Ovary (tissue), 9 donors: Measurements from ENCODE around the gene DCTN3. TPM values are rescaled to one million over a fixed set of nuclear protein-coding genes. Genes with fewer than 3 reads are reported as not detected.

Experiments used
- DNase-seq, 5 donors: peaks; one replicate each; pipeline ENCODE4 v3.0.0-alpha.2; 2019 to 2020
- H3K27ac ChIP-seq, 2 donors: fragments of 200-600 bp; one replicate each; pipeline versions ENCODE4 v1.5.1 to v1.8.0; 2019 to 2022
- H3K27me3 ChIP-seq: fragments of 200-600 bp; one replicate; pipeline ENCODE4 v1.8.0; 2022
- H3K36me3 ChIP-seq: fragments of 200-600 bp; sonication (generic); one replicate; pipeline ENCODE4 v1.5.1; 2019
- H3K4me1 ChIP-seq: one replicate; pipeline ENCODE4 v1.8.1; 2013; ENCODE audit warnings: mild to moderate bottlenecking, moderate library complexity; ENCODE audit not compliant: insufficient read depth
- H3K4me3 ChIP-seq: fragments of 200-600 bp; sonication (generic); one replicate; pipeline ENCODE4 v1.5.1; 2017
- H3K9me3 ChIP-seq, 2 donors: fragments of 200-600 bp in 1 of 2; sonication (generic) in 1 of 2; one replicate each; pipeline versions ENCODE4 v1.5.1 to v1.8.1; 2013 to 2019; ENCODE audit warnings: mild to moderate bottlenecking in 1 of 2, moderate library complexity in 1 of 2
- CTCF ChIP-seq, 3 donors: fragments of 450-650 bp in 2 of 3; fragments of 200-600 bp in 1 of 3; IDR thresholded peaks; one replicate each; pipeline versions ENCODE4 v1.5.1 to v1.8.0; 2016 to 2022; ENCODE audit warnings: antibody characterized with exemption in 3 of 3, mild to moderate bottlenecking in 1 of 3
- EP300 ChIP-seq: sonication (generic); formaldehyde crosslinking; IDR thresholded peaks from one replicate; pipeline ENCODE4 v1.6.1; 2017; ENCODE audit warnings: antibody characterized with exemption
- POLR2A ChIP-seq: fragments of 450-650 bp; IDR thresholded peaks from one replicate; pipeline ENCODE4 v1.6.1; 2017; ENCODE audit warnings: antibody characterized with exemption, mild to moderate bottlenecking, moderate library complexity
- WGBS, 3 donors: extraction: QIAGEN DNeasy Blood & Tissue Kit in 1 of 3; methylation state at CpG; one replicate each; pipeline versions ENCODE4 v1.1.5 to v1.1.7; 2013 to 2017; 5-methylcytosine and 5-hydroxymethylcytosine counted together
- intact Hi-C, 4 donors: fragments of 100-400 bp; cut with DNase I; formaldehyde crosslinking; loops; one replicate each; pipeline versions ENCODE4 v1.11.0 to v1.15.1; 2022 to 2023
- polyA plus RNA-seq, 2 donors: library from polyadenylated mRNA; stranded (reverse); fragments of 200-250 nt in 1 of 2; fragments of 350-450 nt in 1 of 2; fragmentation: Illumina TruSeq in 1 of 2; extraction: RNeasy Lipid Tissue Mini Kit (QIAGEN cat#74804) in 1 of 2; gene quantifications; one replicate each; pipeline ENCODE4 v1.2.3, GENCODE V29; 2013 to 2014
- total RNA-seq, 7 donors: library from RNA; depleted of rRNA in 2 of 7; stranded (reverse); fragments of >200 nt in 2 of 7; fragmentation: NEBNext Ultra II Directional in 3 of 7; extraction: Animal tissue kit (Norgen Biotek cat#: 25700) in 3 of 7; gene quantifications; one replicate each; pipeline versions ENCODE4 v1.1.0 to v1.2.4, GENCODE V29; 2016 to 2023
- donor health status: DM: no; HTN: no; CAD: no; lungs with moderate emphysema.
- donor health status: DM: no; HTN: no; CAD: no.
- donor health status: Bipolar disorder and iron deficiency.
- donor health status: DM: yes; HTN: yes; CAD: no.
- donor health status: DM: no; HTN: no; CAD: no.
- donor health status: DM: yes; HTN: yes; CAD: no.

The DCTN3 gene
- total and polyA plus RNA-seq, 9 donors, result 56.4 to 106 (median 95.3) TPM

GRCh38 chr9:34653151-34654072 lies 33.1 kb upstream of the DCTN3 start:
- intact Hi-C loops, result no loop called here

GRCh38 chr9:34652602-34653000 lies 32.3 kb upstream of the DCTN3 start:
- 15 to 22% (median 16%) methylated on average over 5 of the region's 5 CpGs for WGBS, 3 donors
- peak overlapping the region; percentile 36 for H3K4me3 ChIP-seq
- no peak for DNase-seq
- H3K9me3 ChIP-seq, result no peaks in the 10 kb centered on the region
- H3K27me3 ChIP-seq, result no peaks in the 10 kb centered on the region
- intact Hi-C loops, result no loop called here
- TF ChIP-seq EP300 (no peak), CTCF (IDR thresholded peaks at IDR 0.05) (no peak), POLR2A (no peak)
- H3K4me1 ChIP-seq, result peaks cover 40% of the 10 kb centered on the region
- H3K36me3 ChIP-seq, result no peaks in the 10 kb centered on the region
- peak overlapping the region; percentile 71 to 81 for H3K27ac ChIP-seq

More at GRCh38 chr9:34653151-34654072, 33.1 kb upstream of the DCTN3 start:
- 30 to 37% (median 31%) methylated on average over 11 of the region's 11 CpGs for WGBS, 3 donors
- no peaks in the 10 kb centered on the region for H3K9me3 ChIP-seq
- TF ChIP-seq CTCF (IDR thresholded peaks at IDR 0.05), result no peak
- H3K4me1 ChIP-seq, result peaks cover 38% of the 10 kb centered on the region
- H3K36me3 ChIP-seq, result no peaks in the 10 kb centered on the region
- H3K27me3 ChIP-seq, result no peaks in the 10 kb centered on the region
- peak; percentile 69 to 82 (median 78) for DNase-seq
- no peak overlapping the region for H3K4me3 ChIP-seq
- peak overlapping the region; percentile 71 to 81 for H3K27ac ChIP-seq

- no peaks in the 10 kb centered on the region for H3K9me3 ChIP-seq
- TF ChIP-seq POLR2A (peak; percentile 35), EP300 (no peak), CTCF (IDR thresholded peaks at IDR 0.05) (peak in 1 of 3 donors; percentile 6)
- H3K4me3 ChIP-seq, result peak within 1 kb of the TSS; percentile 36
- H3K4me1 ChIP-seq, result peaks cover 46% of the 10 kb centered on the region
- WGBS, 3 donors, result 1 to 7% (median 3%) methylated on average over 23 to 24 of the region's 24 CpGs
- no peaks in the 10 kb centered on the region for H3K27me3 ChIP-seq
- intact Hi-C loops, result no loop called here
- peak; percentile 90 to 94 (median 90) for DNase-seq
- no peaks in the 10 kb centered on the region for H3K36me3 ChIP-seq
- peak within 1 kb of the TSS; percentile 71 to 81 for H3K27ac ChIP-seq
Observed at GRCh38 chr9:34651876-34652601, 31.7 kb upstream of the DCTN3 start, which contains the start of gene IL11RA. Gene IL11RA, plus strand, starts transcription at chr9:34652185. Its CDS starts 3,033 bp downstream, at chr9:34655218.

GRCh38 chr9:34651321-34651720 lies 31.0 kb upstream of the DCTN3 start:
- DNase-seq, result peak in 4 of 5 donors; percentile 52 to 58 (median 56)
- H3K4me3 ChIP-seq, result peak overlapping the region; percentile 36

More at GRCh38 chr9:34651321-34651720, 31.0 kb upstream of the DCTN3 start:
- Histone ChIP-seq H3K9me3 (no peaks in the 10 kb centered on the region), H3K36me3 (no peaks in the 10 kb centered on the region), H3K4me1 (peaks cover 46% of the 10 kb centered on the region), H3K27ac (peak overlapping the region in 1 of 2 donors; percentile 81), H3K27me3 (no peaks in the 10 kb centered on the region)
- intact Hi-C loops, result no loop called here
- 26 to 36% (median 27%) methylated on average over 4 of the region's 4 CpGs for whole genome bisulfite sequencing, 3 donors
- TF ChIP-seq EP300, result no peak
